ENCODE measurements around the gene NAA20.
"Not testable (repeated sequence)": the region's sequence is repeated elsewhere in the genome, so short reads cannot be mapped to it uniquely, and the experiment has no call there.

Gene NAA20

DNA sequence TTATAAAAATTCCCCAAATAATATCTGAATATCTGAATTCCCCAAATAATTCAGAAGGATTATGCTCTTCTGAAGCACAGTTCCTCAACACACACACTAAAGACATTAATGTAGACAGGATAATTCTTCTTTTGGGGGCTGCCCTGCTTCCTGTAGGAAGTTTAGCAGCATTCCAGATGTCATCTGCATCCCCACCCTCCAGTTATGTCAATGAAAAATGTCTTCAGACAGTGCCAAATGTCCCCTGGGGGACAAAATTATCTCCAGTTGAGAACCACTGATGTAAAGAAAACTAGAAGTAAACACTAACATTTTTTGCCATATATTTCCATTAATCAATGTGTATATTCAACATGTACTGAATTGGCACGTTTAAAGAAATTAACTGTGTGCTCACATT lies 25.9 kb upstream of the NAA20 start:
- no peak for DNase-seq (ENCODE audit: low read depth in 2 of 2, low spot score in 1 of 2)

DNA sequence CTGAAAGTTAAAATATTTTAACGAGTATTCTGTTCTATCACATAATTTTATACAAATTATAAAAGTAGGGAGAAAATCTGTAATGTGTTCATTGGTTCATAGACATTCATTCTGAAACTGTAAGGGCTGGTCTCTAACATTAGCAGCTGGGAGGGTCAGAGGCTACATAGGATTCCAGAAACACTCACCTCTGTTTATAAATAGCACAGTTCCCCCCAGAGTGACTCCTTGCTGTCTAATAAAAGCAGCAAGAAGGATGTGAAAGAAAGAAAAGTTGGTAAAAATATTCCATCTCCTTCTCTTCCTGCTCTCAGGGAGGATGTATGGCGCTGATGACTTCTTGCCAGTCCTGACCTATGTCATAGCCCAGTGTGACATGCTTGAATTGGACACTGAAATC lies 25.3 kb upstream of the NAA20 start:
- DNase-seq (ENCODE audit: low read depth in 2 of 2, low spot score in 1 of 2) = no peak

GRCh38 chr20:19992996-19993908 lies 23.9 kb upstream of the NAA20 start:
- DNase-seq (ENCODE audit: low read depth in 2 of 2, low spot score in 1 of 2) = no peak

- no peak for DNase-seq (ENCODE audit: low read depth in 2 of 2, low spot score in 1 of 2)
Measured at GRCh38 chr20:19993958-19994669, 23.0 kb upstream of the NAA20 start.

DNA sequence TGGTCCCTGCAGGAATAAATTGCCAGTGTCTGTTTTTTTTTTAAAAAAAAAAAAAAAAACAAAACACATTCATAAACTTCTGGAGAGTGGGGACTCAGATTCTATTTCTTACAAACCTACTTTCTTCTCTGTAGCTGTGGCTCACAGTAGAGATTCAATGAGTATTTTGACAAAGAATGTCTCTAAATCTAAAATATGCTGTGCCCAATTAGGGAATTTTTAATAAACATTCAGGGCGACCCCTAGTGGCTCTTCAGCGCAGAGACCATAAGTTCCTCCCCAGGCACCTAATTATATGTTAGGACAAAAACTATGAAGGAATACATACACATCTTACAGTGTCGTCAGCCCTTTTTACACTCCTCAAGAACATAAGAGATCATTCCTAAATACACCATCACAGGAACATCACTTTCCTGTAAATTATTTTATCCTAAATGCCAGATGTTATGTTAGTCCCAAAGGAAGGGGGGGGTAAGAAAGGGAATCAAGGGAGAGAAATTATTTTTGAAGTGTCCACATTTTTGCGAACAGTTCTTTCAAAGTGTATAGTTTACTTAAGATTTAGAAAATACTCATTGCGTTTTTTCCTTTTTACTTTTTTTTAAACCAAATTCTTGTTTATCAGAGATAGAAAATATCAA lies 21.8 kb upstream of the NAA20 start:
- no peak for DNase-seq (ENCODE audit: low read depth in 2 of 2, low spot score in 1 of 2)

GRCh38 chr20:19996222-19996621 lies 20.9 kb upstream of the NAA20 start:
- no peak for DNase-seq (ENCODE audit: low read depth in 2 of 2, low spot score in 1 of 2)

- no peak for DNase-seq (ENCODE audit: low read depth in 2 of 2, low spot score in 1 of 2)
Measured at GRCh38 chr20:19996917-19997316, 20.2 kb upstream of the NAA20 start.

GRCh38 chr20:19998990-19999705 lies 18.0 kb upstream of the NAA20 start:
- DNase-seq (ENCODE audit: low read depth in 2 of 2, low spot score in 1 of 2) = no peak

- DNase-seq (ENCODE audit: low read depth in 2 of 2, low spot score in 1 of 2) = no peak
Measured at GRCh38 chr20:20000211-20000968, 16.8 kb upstream of the NAA20 start.

- no peak for DNase-seq (ENCODE audit: low read depth in 2 of 2, low spot score in 1 of 2)
Measured at GRCh38 chr20:20002101-20002998, 14.8 kb upstream of the NAA20 start.

DNA sequence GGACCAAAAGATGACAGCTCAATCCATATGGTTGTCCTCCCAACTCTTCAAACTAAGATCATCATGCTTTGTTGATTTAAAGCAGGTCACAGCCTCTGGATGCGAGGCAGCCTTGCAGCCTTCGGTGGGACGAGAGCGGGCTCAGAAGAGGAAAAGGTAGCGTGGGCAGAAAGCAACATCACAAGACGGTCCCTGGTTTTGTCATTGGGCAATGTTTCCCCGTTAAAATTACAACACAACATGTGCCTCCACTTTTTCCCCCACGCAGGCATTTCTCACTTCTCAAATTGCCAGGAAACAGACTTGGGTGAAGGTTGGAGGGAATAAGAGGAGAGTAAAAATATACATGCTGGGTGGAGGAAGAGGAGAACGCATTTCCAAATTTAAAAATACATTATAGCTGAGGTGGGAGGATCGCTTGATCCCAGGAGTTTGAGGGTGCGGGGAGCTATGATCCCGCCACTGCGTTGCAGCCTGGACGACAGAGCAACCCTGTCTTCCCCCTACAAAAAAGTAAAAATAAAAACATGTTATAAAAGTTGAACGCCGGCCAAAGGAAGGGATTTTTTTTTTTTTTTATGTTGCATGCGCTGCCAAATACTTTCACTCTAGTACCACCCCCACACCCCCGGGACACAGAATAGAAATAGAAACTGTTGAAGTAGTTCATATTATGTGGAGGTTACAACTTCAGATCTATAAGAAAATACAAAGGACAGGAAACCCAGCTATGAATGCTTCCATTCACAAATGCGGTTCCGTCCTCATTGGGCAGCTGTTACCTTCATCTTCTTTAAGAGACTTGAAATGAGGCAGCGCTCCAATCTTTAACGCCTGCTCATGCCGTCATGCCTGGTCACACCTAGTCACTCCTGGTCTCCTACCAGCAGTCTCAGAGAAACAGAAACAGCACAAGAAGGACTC lies 13.9 kb upstream of the NAA20 start:
- DNase-seq (ENCODE audit: low read depth in 2 of 2, low spot score in 1 of 2) = no peak

GRCh38 chr20:20003955-20004322 lies 13.2 kb upstream of the NAA20 start:
- not testable (repeated sequence) for DNase-seq (ENCODE audit: low read depth in 2 of 2, low spot score in 1 of 2)

GRCh38 chr20:20005342-20005741 lies 11.8 kb upstream of the NAA20 start:
- no peak for DNase-seq (ENCODE audit: low read depth in 2 of 2, low spot score in 1 of 2)

DNA sequence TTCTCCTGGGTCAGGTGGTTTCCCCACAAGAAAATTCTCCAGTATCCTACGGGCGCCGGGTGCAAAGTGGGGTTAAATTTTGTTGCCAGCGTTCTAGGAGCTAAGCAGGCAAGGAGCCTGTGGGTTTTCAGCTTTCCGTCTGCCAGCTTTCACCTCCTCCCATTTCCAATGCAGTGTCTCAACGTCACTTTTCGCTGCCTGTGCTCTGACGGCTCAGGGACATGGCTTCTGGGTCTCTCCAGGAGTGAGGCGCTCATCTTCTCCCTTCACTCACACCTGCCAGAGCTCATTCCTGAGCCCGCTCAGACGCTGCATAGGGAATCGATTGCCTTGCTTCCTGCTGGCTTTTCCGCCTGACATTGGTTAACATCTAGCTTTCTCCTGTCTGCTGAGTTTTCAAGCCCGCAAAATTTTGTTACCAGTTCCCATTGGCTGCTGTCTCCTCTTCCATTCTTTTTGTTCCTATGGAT lies 7.3 kb upstream of the NAA20 start:
- no peak for DNase-seq (ENCODE audit: low read depth in 2 of 2, low spot score in 1 of 2)

- DNase-seq (ENCODE audit: low read depth in 2 of 2, low spot score in 1 of 2) = no peak
Measured at GRCh38 chr20:20010639-20011500, 6.3 kb upstream of the NAA20 start.

GRCh38 chr20:20012541-20012940 lies 4.6 kb upstream of the NAA20 start:
- no peak for DNase-seq (ENCODE audit: low read depth in 2 of 2, low spot score in 1 of 2)

DNA sequence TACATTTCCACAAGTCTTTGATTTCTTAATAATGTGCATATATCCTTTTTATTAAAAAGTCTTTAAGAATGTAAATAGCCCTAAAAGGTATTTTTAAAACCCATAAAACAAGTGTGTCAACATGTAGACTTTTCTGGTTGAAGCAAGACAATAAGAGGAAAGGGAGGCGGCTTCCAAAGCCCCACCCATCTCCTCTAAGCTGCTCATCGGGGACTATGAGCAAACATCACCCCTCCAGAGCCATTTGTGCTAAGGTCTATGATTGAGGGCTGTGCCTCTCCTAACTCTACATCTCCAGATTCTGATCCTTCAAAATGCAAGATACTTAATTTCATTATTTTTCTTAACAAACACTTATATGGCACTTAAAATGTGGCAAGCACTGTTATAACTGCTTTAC lies 2.5 kb upstream of the NAA20 start:
- DNase-seq (ENCODE audit: low read depth in 2 of 2, low spot score in 1 of 2) = no peak

GRCh38 chr20:20017844-20018185 lies 653 bp downstream of the NAA20 start:
- no peak for DNase-seq (ENCODE audit: low read depth in 2 of 2, low spot score in 1 of 2)
